ENCODE results near the gene P2RY8.
"Not testable (repeated sequence)": the region's sequence is repeated elsewhere in the genome, so short reads cannot be mapped to it uniquely, and the experiment has no call there.

P2RY8 gene

GRCh38 chrX:1518512-1518911 lies 18.5 kb downstream of the P2RY8 start:
- no peak for DNase-seq

- DNase-seq, result no peak
Measured at GRCh38 chrX:1516596-1517104, 20.3 kb downstream of the P2RY8 start.

- DNase-seq, result no peak
Measured at GRCh38 chrX:1511829-1512228, 25.2 kb downstream of the P2RY8 start.

- DNase-seq, result no peak
Measured at GRCh38 chrX:1511150-1511549, 25.8 kb downstream of the P2RY8 start.

- peak; percentile 48 for DNase-seq
Measured at GRCh38 chrX:1507511-1508463, 29.2 kb downstream of the P2RY8 start.

GRCh38 chrX:1506916-1507315 lies 30.1 kb downstream of the P2RY8 start:
- no peak for DNase-seq

GRCh38 chrX:1502853-1503252 lies 34.1 kb downstream of the P2RY8 start:
- no peak for DNase-seq

- no peak for DNase-seq
Measured at GRCh38 chrX:1502241-1502640, 34.7 kb downstream of the P2RY8 start.

GRCh38 chrX:1500701-1501624 lies 36.0 kb downstream of the P2RY8 start:
- peak; percentile 43 for DNase-seq

GRCh38 chrX:1496076-1496475 lies 40.9 kb downstream of the P2RY8 start:
- DNase-seq, result no peak

- no peak for DNase-seq
Measured at GRCh38 chrX:1493877-1494510, 43.0 kb downstream of the P2RY8 start.

- no peak for DNase-seq
Measured at GRCh38 chrX:1493412-1493811, 43.6 kb downstream of the P2RY8 start.

GRCh38 chrX:1492421-1493012 lies 44.5 kb downstream of the P2RY8 start:
- DNase-seq, result no peak

GRCh38 chrX:1491851-1492349 lies 45.1 kb downstream of the P2RY8 start:
- peak; percentile 88 for DNase-seq

GRCh38 chrX:1491248-1491647 lies 45.7 kb downstream of the P2RY8 start:
- DNase-seq, result not testable (repeated sequence)

GRCh38 chrX:1490723-1491122 lies 46.3 kb downstream of the P2RY8 start:
- DNase-seq, result not testable (repeated sequence)

- DNase-seq, result not testable (repeated sequence)
Measured at GRCh38 chrX:1489354-1489753, 47.6 kb downstream of the P2RY8 start.

- DNase-seq, result no peak
Measured at GRCh38 chrX:1488745-1489144, 48.2 kb downstream of the P2RY8 start.

GRCh38 chrX:1488141-1488540 lies 48.8 kb downstream of the P2RY8 start:
- DNase-seq, result no peak

GRCh38 chrX:1487401-1487800 lies 49.6 kb downstream of the P2RY8 start:
- DNase-seq, result no peak

- DNase-seq, result no peak
Measured at GRCh38 chrX:1486749-1487361, 50.1 kb downstream of the P2RY8 start.

GRCh38 chrX:1486177-1486576 lies 50.8 kb downstream of the P2RY8 start:
- no peak for DNase-seq

Measured in activated CD4-positive, alpha-beta T cell treated with anti-CD3 and anti-CD28 coated beads, Interleukin-2, Interleukin-6, amounts not matched to agents 100 ng/mL and 50 ng/mL, durations not matched to agents 16 hours and 8 hours (primary cell).